Endodermal cell (in vitro differentiated cells): ENCODE results near the gene ZDHHC11. TPM values are rescaled to one million over a fixed set of nuclear protein-coding genes. Genes with fewer than 3 reads are reported as not detected.
"Not testable (repeated sequence)": the region's sequence is repeated elsewhere in the genome, so short reads cannot be mapped to it uniquely, and the experiment has no call there.

Experiments
- DNase-seq: peaks from one replicate; pipeline ENCODE4 v3.0.0-alpha.2; 2017
- H3K27ac ChIP-seq: 2 replicates; pipeline ENCODE4 v1.5.1; 2013; ENCODE audit warnings: mild to moderate bottlenecking, low read depth, low read length, moderate library complexity
- H3K27me3 ChIP-seq: 2 replicates; pipeline ENCODE4 v1.6.1; 2013; ENCODE audit warnings: mild to moderate bottlenecking, low read length, moderate library complexity; ENCODE audit not compliant: insufficient read depth, control insufficient read depth, poor library complexity, severe bottlenecking
- H3K36me3 ChIP-seq: 2 replicates; pipeline ENCODE4 v1.7.0; 2013; ENCODE audit warnings: mild to moderate bottlenecking, low read length, moderate library complexity; ENCODE audit not compliant: control insufficient read depth, insufficient read depth
- H3K4me1 ChIP-seq: one replicate; pipeline ENCODE4 v1.7.0; 2013; ENCODE audit warnings: low read length; ENCODE audit not compliant: control insufficient read depth, insufficient read depth
- H3K4me3 ChIP-seq: 2 replicates; pipeline ENCODE4 v1.5.1; 2013; ENCODE audit warnings: mild to moderate bottlenecking, low read length, moderate library complexity
- H3K9ac ChIP-seq: 2 replicates; pipeline ENCODE4 v1.6.1; 2013; ENCODE audit warnings: mild to moderate bottlenecking, low read length, moderate library complexity; ENCODE audit not compliant: poor library complexity, severe bottlenecking; ENCODE audit errors: extremely low read depth
- H3K9me3 ChIP-seq: 2 replicates; pipeline ENCODE4 v1.6.1; 2013; ENCODE audit warnings: mild to moderate bottlenecking, low read length, moderate library complexity; ENCODE audit not compliant: control insufficient read depth
- H3K27ac Mint-ChIP-seq: 2 replicates; pipeline ENCODE4 v1.8.0; 2020; ENCODE audit warnings: mixed read lengths
- H3K27me3 Mint-ChIP-seq: 2 replicates; pipeline ENCODE4 v1.8.0; 2021; ENCODE audit warnings: mild to moderate bottlenecking, mixed read lengths; ENCODE audit not compliant: insufficient read depth
- H3K36me3 Mint-ChIP-seq: 2 replicates; pipeline ENCODE4 v1.8.0; 2020; ENCODE audit warnings: low read depth, mixed read lengths
- H3K4me1 Mint-ChIP-seq: 2 replicates; pipeline ENCODE4 v1.8.0; 2020; ENCODE audit warnings: mixed read lengths
- H3K4me3 Mint-ChIP-seq: 2 replicates; pipeline ENCODE4 v1.8.0; 2020; ENCODE audit warnings: mild to moderate bottlenecking, moderate library complexity, mixed read lengths
- H3K9me3 Mint-ChIP-seq: 2 replicates; pipeline ENCODE4 v1.8.0; 2020; ENCODE audit warnings: mild to moderate bottlenecking, mixed read lengths
- WGBS, 2 experiments: methylation state at CpG; one replicate each; pipeline versions ENCODE4 v1.1.5 to v1.1.7; 2013; ENCODE audit warnings: missing lambda C conversion rate in 2 of 2, mixed read lengths in 1 of 2; ENCODE audit not compliant: insufficient coverage in 1 of 2, insufficient read length in 1 of 2; 5-methylcytosine and 5-hydroxymethylcytosine counted together
- total RNA-seq, 2 donors: library from RNA; stranded (reverse); fragmentation: NEBNext Ultra II Directional in 1 of 2; extraction: Animal tissue kit (Norgen Biotek cat#: 25700) in 1 of 2; gene quantifications; 2 replicates in 1 of 2; 3 replicates in 1 of 2; pipeline ENCODE4 v1.2.1, GENCODE V29; 2021
- TF ChIP-seq, protein P1 (sequence below): fragments of 200-600 bp; sonication (generic); conservative IDR thresholded peaks from 2 replicates; pipeline ENCODE4 v1.5.0; 2021; ENCODE audit warnings: antibody characterized with exemption, mild to moderate bottlenecking

The ZDHHC11 gene
- total RNA-seq, 2 donors from 2014 or later = 10.6 to 28.9 TPM

DNA sequence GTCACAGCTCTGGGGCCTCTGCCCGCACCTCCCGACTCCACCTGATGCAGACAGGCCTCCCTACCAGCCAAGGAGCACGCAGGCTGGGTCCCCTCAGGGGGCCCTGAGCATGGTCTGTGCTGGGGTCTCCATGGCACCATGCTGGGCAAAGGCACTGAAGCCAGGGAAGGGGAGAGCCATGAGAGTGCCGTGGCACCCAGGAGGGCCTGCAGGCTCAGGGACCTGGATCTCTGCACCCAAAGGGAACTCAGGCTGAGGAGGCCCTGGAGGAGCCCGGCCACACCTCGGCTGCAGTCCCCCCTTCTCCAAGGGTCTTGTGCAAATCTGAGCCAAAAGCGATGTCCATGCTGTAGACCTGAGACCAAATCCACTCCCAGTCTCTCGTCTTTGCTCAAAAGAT, 98.8 kb downstream of the ZDHHC11 start:
- not testable (repeated sequence) for H3K4me3 Mint-ChIP-seq, H3K9me3 ChIP-seq, H3K27me3 ChIP-seq, H3K36me3 ChIP-seq, H3K9ac ChIP-seq, DNase-seq, H3K27me3 Mint-ChIP-seq, H3K36me3 Mint-ChIP-seq, H3K4me1 ChIP-seq, H3K27ac Mint-ChIP-seq, H3K4me1 Mint-ChIP-seq, H3K9me3 Mint-ChIP-seq, H3K27ac ChIP-seq, H3K4me3 ChIP-seq
- WGBS, 2 experiments = 92 to 94% methylated on average over 4 to 8 of the region's 8 CpGs

DNA sequence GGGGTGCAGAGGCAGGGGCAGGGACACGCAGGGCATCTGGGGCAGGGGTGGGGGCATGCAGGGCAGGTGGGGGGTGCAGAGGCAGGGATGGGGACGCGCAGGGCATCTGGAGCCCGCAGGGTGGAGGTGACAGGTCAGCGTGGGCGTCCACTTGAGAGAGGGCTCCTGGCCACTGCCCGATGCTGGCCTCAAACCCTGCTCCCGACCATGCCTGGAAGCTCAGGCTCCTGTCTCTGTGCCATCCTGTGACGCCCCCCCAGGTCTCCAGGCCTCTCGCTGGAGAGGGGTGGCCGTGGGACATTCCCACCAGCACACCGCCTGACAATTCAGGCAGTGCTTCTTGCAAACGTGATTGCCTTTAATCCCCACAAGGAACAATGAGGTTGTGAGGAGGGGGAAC, 99.3 kb downstream of the ZDHHC11 start:
- Histone ChIP-seq H3K36me3 (no peaks in the 10 kb centered on the region), H3K27ac (no peak overlapping the region), H3K9ac (no peak overlapping the region), H3K27me3 (no peaks in the 10 kb centered on the region), H3K4me3 (no peak overlapping the region), H3K9me3 (no peaks in the 10 kb centered on the region), H3K4me1 (no peaks in the 10 kb centered on the region)
- H3K4me1 Mint-ChIP-seq = no peaks in the 10 kb centered on the region
- peaks cover 6% of the 10 kb centered on the region for H3K27me3 Mint-ChIP-seq
- H3K27ac Mint-ChIP-seq = no peak overlapping the region
- WGBS, 2 experiments = 86 to 100% methylated on average over 4 to 12 of the region's 13 CpGs
- H3K9me3 Mint-ChIP-seq = no peaks in the 10 kb centered on the region
- H3K36me3 Mint-ChIP-seq = no peaks in the 10 kb centered on the region
- H3K4me3 Mint-ChIP-seq = no peak overlapping the region
- DNase-seq = no peak
- TF ChIP-seq, protein P1, sequence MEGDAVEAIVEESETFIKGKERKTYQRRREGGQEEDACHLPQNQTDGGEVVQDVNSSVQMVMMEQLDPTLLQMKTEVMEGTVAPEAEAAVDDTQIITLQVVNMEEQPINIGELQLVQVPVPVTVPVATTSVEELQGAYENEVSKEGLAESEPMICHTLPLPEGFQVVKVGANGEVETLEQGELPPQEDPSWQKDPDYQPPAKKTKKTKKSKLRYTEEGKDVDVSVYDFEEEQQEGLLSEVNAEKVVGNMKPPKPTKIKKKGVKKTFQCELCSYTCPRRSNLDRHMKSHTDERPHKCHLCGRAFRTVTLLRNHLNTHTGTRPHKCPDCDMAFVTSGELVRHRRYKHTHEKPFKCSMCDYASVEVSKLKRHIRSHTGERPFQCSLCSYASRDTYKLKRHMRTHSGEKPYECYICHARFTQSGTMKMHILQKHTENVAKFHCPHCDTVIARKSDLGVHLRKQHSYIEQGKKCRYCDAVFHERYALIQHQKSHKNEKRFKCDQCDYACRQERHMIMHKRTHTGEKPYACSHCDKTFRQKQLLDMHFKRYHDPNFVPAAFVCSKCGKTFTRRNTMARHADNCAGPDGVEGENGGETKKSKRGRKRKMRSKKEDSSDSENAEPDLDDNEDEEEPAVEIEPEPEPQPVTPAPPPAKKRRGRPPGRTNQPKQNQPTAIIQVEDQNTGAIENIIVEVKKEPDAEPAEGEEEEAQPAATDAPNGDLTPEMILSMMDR = no peak

DNA sequence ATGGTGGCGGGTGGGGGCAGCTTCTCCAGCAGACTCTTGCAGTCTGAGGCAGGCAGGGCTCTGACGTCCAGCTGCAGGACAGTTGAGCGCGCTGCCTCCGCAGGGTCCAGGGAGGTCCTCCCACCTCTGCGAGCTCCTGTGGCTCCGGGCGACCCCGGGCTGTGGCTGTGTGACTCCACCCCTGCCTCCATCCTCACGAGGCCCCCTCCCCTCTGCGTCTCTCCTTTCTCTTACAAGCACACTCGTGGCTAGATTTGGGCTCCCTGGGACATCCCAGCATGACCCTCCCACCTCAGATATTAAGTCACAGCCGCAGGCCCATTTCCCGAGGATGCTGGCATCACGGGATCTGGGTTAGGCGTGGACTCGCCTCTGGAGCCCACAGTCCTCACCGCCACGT, 100.6 kb downstream of the ZDHHC11 start:
- DNase-seq, H3K9me3 Mint-ChIP-seq, H3K9ac ChIP-seq, H3K4me1 ChIP-seq, H3K27ac ChIP-seq, H3K4me3 Mint-ChIP-seq, H3K4me1 Mint-ChIP-seq, H3K27ac Mint-ChIP-seq, H3K9me3 ChIP-seq, H3K27me3 ChIP-seq, H3K36me3 Mint-ChIP-seq, H3K27me3 Mint-ChIP-seq, H3K4me3 ChIP-seq, H3K36me3 ChIP-seq: not testable (repeated sequence)
- 90 to 96% methylated on average over 5 to 14 of the region's 19 CpGs for WGBS, 2 experiments

DNA sequence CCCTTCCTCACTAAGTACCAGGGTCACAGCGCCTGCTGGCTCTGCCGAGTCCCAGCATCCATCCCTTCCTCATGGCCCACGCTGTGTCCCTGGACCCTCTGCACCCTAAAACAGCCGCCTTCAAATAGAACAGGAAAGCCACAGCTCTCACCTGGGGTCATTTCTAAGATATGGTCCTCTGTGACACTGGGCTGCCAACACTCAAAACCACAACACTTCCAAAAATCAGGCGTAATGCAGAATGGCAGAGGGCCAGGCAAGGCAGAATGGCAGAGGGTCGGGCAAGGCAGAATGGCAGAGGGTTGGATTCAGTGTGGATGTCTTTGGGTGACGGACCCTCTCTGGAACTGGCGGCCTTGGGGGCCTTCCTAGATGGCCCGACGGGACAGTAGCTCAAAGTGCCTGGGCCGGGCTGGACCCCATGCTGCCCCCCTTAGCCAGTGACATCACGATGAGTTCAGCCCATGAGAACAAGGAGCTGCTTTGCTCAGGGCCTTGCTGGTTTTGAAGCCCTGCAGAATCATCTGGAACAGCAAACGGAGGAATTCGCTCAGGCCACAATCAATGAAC, 101.6 kb downstream of the ZDHHC11 start:
- Histone ChIP-seq H3K27me3 (no peaks in the 10 kb centered on the region), H3K36me3 (no peaks in the 10 kb centered on the region), H3K4me1 (no peaks in the 10 kb centered on the region), H3K9me3 (no peaks in the 10 kb centered on the region), H3K27ac (no peak overlapping the region), H3K9ac (no peak overlapping the region), H3K4me3 (no peak overlapping the region)
- TF ChIP-seq, protein P1 = no peak
- Mint-ChIP-seq H3K4me3 (no peak overlapping the region), H3K27ac (no peak overlapping the region), H3K27me3 (peaks cover 4% of the 10 kb centered on the region), H3K36me3 (no peaks in the 10 kb centered on the region), H3K9me3 (no peaks in the 10 kb centered on the region), H3K4me1 (no peaks in the 10 kb centered on the region)
- 92 to 95% methylated on average over 10 to 14 of the region's 14 CpGs for WGBS, 2 experiments
- DNase-seq = no peak

DNA sequence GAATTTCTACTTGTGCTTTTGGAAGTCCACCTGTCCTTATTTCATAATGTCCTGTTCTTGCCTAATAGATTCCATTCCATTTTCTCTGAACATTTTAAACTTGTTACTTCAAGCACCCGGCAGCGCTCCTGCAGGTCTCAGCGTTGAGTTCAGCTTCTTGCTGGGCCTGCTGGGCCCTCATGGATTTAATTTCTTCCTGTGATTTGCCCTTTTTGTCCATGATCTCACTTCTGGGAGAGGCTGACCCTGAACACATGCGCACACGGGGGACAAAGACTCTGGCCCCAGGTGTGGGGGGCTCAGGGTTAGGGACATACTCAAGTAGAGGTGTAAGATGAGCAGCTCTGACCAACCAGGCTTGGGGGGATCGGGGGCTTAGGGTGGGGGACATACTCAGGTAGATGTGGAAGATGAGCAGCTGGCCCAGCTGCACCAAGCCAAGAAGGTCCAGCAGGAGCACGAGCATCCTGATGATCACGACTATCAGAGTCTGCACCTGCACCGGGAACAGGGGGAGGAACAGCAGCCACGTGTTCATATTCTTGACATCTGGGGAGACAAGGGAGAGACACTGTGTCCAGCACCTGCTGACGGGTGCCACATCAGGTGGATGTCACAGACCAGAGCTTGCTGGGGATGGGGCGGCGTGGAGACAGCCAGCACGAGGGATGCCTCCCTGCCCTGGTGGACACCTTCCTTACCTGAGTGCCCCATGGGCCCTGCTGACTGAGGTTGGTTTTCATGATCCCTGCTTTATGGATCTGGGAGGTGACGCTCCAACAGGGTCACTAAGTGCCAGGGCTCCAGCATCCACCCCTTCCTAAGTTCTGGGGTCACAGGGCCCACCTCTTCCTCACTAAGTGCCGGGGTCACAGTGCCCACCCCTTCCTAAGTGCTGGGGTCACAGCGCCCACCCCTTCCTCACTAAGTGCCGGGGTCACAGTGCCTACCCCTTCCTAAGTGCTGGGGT, 102.5 kb downstream of the ZDHHC11 start:
- H3K36me3 Mint-ChIP-seq, H3K36me3 ChIP-seq, H3K4me3 ChIP-seq, H3K27me3 Mint-ChIP-seq, H3K27ac ChIP-seq, H3K4me1 ChIP-seq, H3K9me3 Mint-ChIP-seq, H3K4me1 Mint-ChIP-seq, H3K9ac ChIP-seq, H3K9me3 ChIP-seq, H3K27ac Mint-ChIP-seq, H3K4me3 Mint-ChIP-seq, H3K27me3 ChIP-seq, DNase-seq: not testable (repeated sequence)
- 84 to 88% methylated on average over 5 to 16 of the region's 18 CpGs for WGBS, 2 experiments
